GM19043 (cell line): ENCODE measurements around the gene TFR2.
A peak's percentile ranks its signal among the peaks of the same experiment; 100 is the strongest.

ENCODE experiments used
- ATAC-seq: cut with Tn5 transposase; IDR thresholded peaks from one replicate; pipeline ENCODE4 v1.9.1; 2021; ENCODE audit warnings: low read depth; ENCODE audit not compliant: unreplicated experiment

TFR2 gene

GRCh38 chr7:100655908-100656674 lies 14.7 kb upstream of the TFR2 start, which contains the start of gene ACTL6B:
ACTL6B (minus strand) TSS chr7:100656448; CDS start chr7:100656354, 94 bp downstream.
- no peak for ATAC-seq

DNA sequence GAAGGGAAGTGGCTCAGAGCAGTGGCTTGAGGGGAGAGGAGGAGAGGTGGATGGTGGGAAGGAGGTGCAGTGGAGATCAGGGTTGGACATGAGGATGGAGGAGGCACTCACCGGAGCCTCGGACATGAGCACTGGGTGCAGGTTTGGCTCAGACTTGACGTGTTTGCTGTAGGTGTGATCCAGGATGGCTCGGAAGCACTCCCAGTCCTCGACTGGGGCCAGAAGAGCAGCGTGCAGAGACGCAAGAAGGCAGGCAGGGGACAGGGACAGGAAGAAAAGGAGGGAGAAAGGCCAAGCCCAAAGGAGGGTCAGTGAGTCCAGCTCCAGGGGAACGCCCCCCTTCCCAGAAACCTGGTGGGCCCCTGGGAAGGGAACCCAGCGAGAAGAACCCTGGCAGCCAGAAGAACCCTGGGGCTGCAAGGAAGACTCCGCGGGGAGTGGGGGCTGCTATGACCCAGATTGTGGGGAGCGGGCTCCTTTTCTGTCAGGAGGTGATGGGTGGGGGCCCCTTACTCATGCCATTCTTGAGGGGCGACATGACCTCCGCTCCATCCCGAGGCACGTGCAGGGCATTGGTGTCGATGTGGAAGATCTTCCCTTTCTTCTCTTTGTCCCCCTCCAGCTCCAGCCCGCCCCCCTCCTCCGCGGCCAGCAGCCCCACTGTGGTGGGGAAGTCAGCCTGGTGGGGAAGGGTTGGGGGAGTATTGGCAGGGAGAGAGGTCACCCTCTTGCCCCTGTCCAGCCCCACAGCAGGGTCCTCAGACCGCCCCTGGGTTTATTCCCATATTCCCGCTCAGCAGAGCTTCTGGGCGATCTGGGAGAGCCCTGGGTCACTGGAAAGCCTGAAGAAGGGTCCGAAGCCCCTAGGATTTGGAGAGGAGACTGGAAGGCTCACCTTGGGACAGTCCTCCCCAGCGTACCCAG lies 13.8 kb upstream of the TFR2 start:
- no peak for ATAC-seq

DNA sequence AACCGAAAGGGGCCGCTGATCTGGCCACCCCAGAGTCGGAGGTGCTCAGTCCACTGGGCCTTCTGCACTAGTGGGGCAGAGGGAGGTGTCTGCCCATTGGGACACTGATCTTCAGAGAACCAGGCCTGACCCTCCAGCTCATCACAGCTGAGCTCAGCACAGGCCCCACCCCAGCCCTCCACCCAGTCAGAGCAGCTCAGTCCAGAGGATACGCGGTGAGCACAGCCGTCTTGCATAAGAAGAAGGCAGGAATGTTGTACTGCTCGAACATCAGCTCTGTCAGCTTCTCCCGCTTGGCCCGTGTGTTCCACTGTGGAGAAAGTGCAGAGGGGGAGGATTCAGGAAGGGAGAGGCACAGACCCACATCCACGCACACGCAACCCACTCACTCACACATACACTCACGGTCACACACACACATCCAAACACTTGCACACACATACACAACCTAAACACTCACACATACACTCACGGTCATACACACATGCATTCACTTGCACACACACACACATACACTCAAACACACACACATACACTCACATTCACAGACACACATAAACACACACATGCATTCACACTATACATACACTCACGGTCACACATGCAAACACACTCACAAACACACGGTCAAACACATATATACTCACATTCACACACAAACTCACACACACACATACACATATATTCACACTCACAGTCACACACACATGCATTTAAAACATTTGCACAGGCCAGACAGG lies 8.6 kb upstream of the TFR2 start:
- no peak for ATAC-seq

GRCh38 chr7:100642534-100642907 lies 1.2 kb upstream of the TFR2 start:
- no peak for ATAC-seq

GRCh38 chr7:100641860-100642533 lies 645 bp upstream of the TFR2 start:
- ATAC-seq = no peak

GRCh38 chr7:100640517-100641440 lies 573 bp downstream of the TFR2 start:
- ATAC-seq = no peak

- no peak for ATAC-seq
Observed at GRCh38 chr7:100639995-100640516, 1.3 kb downstream of the TFR2 start.

DNA sequence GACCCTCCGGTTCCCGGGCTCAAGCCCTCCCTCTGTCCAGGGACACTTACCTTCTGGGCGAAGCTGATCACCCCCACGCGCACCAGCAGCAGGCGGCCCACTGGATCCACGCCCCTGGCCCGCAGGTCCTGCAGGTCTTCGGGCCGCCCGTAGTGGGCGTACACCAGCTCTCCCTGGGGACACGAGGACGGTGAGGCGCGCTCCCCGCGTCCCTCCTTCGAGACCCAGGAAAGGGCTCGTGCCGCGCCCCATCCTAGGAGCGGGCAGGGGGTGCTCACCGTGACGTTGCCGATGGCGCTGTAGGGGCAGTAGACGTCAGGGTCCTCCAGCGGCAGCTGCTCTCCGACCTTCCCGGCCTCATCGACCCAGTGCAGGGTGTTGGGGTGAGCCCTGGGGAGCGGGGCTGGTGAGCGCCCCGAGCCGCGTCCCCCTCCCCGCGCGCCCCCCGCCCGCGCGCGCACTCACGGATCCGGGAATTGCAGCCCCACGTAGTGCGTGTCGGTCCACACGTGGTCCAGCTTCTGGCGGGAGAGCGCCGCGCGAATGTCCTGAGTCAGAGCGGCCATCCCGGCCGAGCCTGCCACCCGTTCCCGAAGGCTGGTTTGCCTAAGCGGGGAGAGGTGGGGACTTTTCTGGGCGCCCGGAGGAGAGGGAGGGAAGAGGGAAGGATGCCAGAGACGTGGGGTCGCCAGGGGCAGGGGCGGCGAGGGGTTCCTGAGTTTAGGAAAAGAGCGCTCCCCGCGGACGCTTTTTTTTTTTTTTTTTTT lies 8.2 kb downstream of the TFR2 start:
- ATAC-seq = no peak

- no peak for ATAC-seq
Observed at GRCh38 chr7:100630066-100630465, 11.3 kb downstream of the TFR2 start.

DNA sequence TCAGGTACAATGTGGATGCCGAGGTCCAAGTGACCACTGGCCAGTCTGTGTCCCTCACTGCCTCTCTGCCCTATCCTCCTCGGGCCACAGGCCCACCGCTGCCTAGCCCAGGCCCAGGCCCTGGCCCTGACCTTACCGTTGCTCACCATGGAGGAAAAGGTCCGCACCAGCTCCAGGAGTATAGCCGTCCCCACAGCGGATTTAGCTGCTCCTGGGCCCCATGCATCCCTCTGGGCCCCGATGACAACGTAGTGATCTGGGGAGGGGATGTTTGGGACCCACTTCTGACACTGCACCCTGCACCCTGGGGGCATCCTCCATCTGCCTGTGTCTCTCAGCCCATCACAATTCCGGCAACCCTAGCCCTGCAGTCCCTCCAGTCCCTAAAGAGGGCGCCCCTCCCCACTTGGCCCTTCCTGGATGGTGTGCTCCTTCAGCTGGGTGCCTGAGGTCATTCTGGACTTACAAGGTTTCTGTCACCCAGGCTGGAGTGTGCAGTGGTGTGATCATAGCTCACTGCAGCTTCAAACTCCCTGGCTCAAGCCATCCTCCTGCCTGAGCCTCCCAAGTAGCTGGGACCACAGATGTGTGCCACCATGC lies 12.1 kb downstream of the TFR2 start:
- ATAC-seq = no peak

DNA sequence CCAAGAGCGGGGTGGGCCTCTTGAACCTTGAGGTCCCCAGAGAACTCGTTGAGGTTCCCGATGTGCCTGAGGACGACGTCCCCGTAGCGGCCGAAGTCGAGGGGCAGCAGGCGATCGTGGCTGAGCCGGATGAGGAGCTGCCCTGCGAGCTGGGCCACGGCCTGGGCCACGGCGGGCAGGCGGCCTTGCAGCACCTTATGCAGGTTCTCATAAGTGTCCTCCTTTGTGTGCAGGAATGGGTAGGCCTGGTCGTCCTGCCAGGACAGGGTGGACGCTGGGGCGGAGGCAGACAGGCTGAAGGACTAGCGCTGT lies 14.2 kb downstream of the TFR2 start:
- ATAC-seq = no peak

- ATAC-seq = peak; percentile 84
Observed at GRCh38 chr7:100626530-100627237, 14.7 kb downstream of the TFR2 start.

GRCh38 chr7:100626055-100626454 lies 15.3 kb downstream of the TFR2 start:
- no peak for ATAC-seq

GRCh38 chr7:100623951-100624824 lies 17.2 kb downstream of the TFR2 start:
- ATAC-seq = no peak

DNA sequence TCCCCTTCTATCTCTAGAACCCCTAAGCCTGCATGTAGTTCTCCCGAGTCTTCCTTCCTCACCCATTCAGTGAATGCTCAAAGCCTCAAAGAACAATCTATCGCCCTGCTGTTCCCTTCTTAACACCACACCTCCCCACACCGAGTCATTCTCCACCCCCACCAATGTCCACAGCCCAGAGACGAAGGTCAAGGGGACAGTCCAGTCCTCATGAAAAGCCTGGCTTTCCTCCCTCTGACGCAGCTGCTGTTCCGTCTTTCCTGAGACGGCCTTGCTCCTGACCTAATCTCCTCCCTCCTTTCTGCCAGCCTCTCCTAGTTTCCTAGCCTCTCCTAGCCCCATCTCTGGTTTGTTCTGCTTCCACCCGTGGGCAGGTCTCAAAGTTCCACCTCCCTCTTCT lies 19.8 kb downstream of the TFR2 start:
- no peak for ATAC-seq

- ATAC-seq = no peak
Observed at GRCh38 chr7:100620804-100621203, 20.5 kb downstream of the TFR2 start.

DNA sequence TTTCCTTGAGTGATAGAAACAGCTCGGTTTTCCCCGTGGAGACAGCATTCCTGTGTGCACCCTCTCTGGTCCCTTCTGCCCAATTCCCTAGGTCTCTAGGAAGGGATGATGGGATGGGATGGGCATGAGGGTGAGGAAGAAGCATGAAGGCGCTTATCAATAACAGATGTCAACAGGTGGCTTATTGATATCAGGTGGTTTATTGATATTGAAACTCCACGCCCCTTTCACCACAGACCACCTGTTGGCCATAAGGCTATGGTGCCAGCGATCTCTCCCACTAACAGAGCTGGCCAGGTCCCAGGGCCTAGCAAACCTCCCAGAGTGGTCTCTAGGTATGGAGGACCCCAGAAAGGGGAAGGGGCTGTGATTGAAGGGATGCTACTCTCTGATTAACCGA lies 21.1 kb downstream of the TFR2 start:
- no peak for ATAC-seq
